ENCODE results near the gene TBC1D1. TPM values are rescaled to one million over a fixed set of nuclear protein-coding genes. Genes with fewer than 3 reads are reported as not detected.

Gene TBC1D1
- total and polyA plus RNA-seq, 2 of the 8 experiments (the other 6 are each of a cell fraction or from before 2014, with no cell fraction given), result 96.9 to 162 TPM

DNA sequence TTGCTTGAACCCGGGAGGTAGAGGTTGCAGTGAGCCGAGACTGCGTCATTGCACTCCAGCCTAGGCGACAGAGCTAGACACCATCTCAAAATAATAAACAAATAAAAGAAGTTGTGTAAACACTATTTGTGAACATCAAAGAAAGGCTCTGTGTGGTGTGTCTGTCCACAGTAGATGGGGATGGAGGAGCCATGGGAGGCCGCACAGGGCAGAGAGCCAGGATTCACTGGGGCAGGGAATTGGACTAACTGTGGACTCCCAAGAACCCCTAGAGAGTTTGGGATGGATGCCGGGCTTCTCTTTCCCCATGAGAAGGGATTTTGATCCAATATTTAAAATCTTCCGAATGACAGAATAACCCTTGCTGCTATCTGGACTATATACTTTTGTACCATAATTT, 26.5 kb downstream of the TBC1D1 start:
- Histone ChIP-seq H3K27me3 (replicated peaks in 1 of 4; ENCODE audit: control insufficient read depth in 3 of 4, extremely low read depth in 1 of 4, insufficient read depth in 3 of 4, low read length in 3 of 4) (no peaks in the 10 kb centered on the region), H3K9ac (replicated peaks in 1 of 4; ENCODE audit: extremely low read depth in 1 of 4, low read depth in 3 of 4, low read length in 3 of 4) (no peak overlapping the region), H2BK20ac (ENCODE audit: low read length) (no peak overlapping the region), H3K9me3 (ENCODE audit: insufficient read depth in 2 of 2, low read depth in 1 of 2, low read length in 1 of 2) (no peaks in the 10 kb centered on the region; a peak in 1 of 4 replicates), H4K5ac (ENCODE audit: insufficient read length, low read depth, low read length) (no peak overlapping the region), H3K4me2 (ENCODE audit: insufficient read depth in 1 of 2, low read depth in 2 of 2, low read length in 2 of 2) (no peak overlapping the region), H3K79me1 (ENCODE audit: low read depth, low read length) (no peaks in the 10 kb centered on the region; the same call in 1 of the 2 replicates), H3K18ac (ENCODE audit: extremely low read depth, low read length) (no peak overlapping the region), H3K56ac (replicated peaks; ENCODE audit: insufficient read length, low read depth, low read length) (no peak overlapping the region), H2BK5ac (ENCODE audit: low read depth, low read length) (no peak overlapping the region), H3K4me3 (ENCODE audit: extremely low read depth in 1 of 4, insufficient read depth in 2 of 4, low read depth in 3 of 4, low read length in 4 of 4) (no peak overlapping the region), H3K27ac (ENCODE audit: low read depth, low read length) (no peak overlapping the region), H2BK12ac (ENCODE audit: low read depth, low read length) (no peak overlapping the region), H3K4me1 (replicated peaks in 1 of 4; ENCODE audit: control insufficient read depth in 3 of 4, insufficient read depth in 4 of 4, low read length in 3 of 4) (no peaks in the 10 kb centered on the region), H3K4ac (replicated peaks; ENCODE audit: insufficient read length, low read depth, low read length) (no peak overlapping the region), H2AK5ac (ENCODE audit: low read depth, low read length) (no peak overlapping the region), H4K8ac (ENCODE audit: extremely low read depth, insufficient read depth, low read length) (no peak overlapping the region), H4K20me1 (replicated peaks in 1 of 2; ENCODE audit: control insufficient read depth in 1 of 2, insufficient read depth in 2 of 2, low read length in 2 of 2) (no peaks in the 10 kb centered on the region), H2AFZ (ENCODE audit: low read length) (no peak overlapping the region), H3K23ac (ENCODE audit: insufficient read length) (no peak overlapping the region), H4K91ac (replicated peaks; ENCODE audit: insufficient read length, low read length) (no peak overlapping the region), H3K23me2 (ENCODE audit: low read depth, low read length) (no peaks in the 10 kb centered on the region), H3K79me2 (ENCODE audit: control insufficient read depth in 1 of 2, insufficient read depth in 2 of 2, low read length in 2 of 2) (no peaks in the 10 kb centered on the region), H2BK15ac (ENCODE audit: low read length) (no peak overlapping the region), H2BK120ac (replicated peaks; ENCODE audit: low read depth, low read length) (no peak overlapping the region), H3K36me3 (ENCODE audit: control insufficient read depth in 2 of 4, insufficient read depth in 4 of 4, low read length in 3 of 4) (no peaks in the 10 kb centered on the region), H3K14ac (ENCODE audit: insufficient read length) (no peak overlapping the region)
- DNase-seq (ENCODE audit: low read depth in 1 of 2, low spot score in 2 of 2) (no peak), FAIRE-seq (no peak)
- 91% methylated on average over 7 of the region's 7 CpGs; no CpG with 5 or more reads in 1 of the 2 experiments for WGBS, 2 experiments (ENCODE audit: extremely low coverage in 1 of 2, insufficient coverage in 1 of 2, insufficient read length in 1 of 2, insufficient replicate concordance in 2 of 2, low coverage in 1 of 2, low lambda C conversion rate in 2 of 2, missing lambda C conversion rate in 1 of 2)
- TF ChIP-seq SP4 (IDR thresholded peaks at IDR 0.05; ENCODE audit: low read length), result no peak
- TF ChIP-seq NRF1 (IDR thresholded peaks at IDR 0.05; ENCODE audit: low read depth, low read length), result no peak
- TF ChIP-seq CHD2 (IDR thresholded peaks at IDR 0.05; ENCODE audit: low read length), result no peak
- ChIA-PET POLR2A (ENCODE audit: partially characterized antibody) (interaction anchor here (1.1 kb wide), 1 partner anchor 14 kb away, joined by 3 read pairs; no protein-coding TSS in a partner anchor), CTCF (ENCODE audit: partially characterized antibody) (interaction anchor here (0.7 to 1.4 kb wide), 2 partner anchors 11 to 117 kb away, joined by 3 read pairs; no protein-coding TSS in a partner anchor)
